Measurements from ENCODE around the gene DOCK2. TPM values are rescaled to one million over a fixed set of nuclear protein-coding genes. Genes with fewer than 3 reads are reported as not detected.

Gene DOCK2
- total and polyA plus RNA-seq, 2 donors (not counting 3 experiments of a cell fraction or from before 2014, with no cell fraction given), result 0.62 to 4.8 TPM

GRCh38 chr5:169668732-169669131 lies 31.7 kb downstream of the DOCK2 start:
- H3K36me3 ChIP-seq (ENCODE audit: control insufficient read depth in 2 of 2, extremely low read depth in 1 of 2, insufficient read depth in 2 of 2, low read length in 2 of 2), result no peaks in the 10 kb centered on the region
- H3K27ac ChIP-seq (ENCODE audit: insufficient read depth, low read depth, low read length), result no peak overlapping the region
- H3K4me3 ChIP-seq (replicated peaks in 1 of 3; ENCODE audit: insufficient read depth in 1 of 3, low read depth in 1 of 3, low read length in 3 of 3), result no peak overlapping the region
- H3K9me3 ChIP-seq (replicated peaks; ENCODE audit: control insufficient read depth, insufficient read depth, low read length), result no peaks in the 10 kb centered on the region
- BruUV-seq (replicated peaks), result no TSS peak
- H3K9me1 ChIP-seq (replicated peaks; ENCODE audit: control insufficient read depth, extremely low read depth, insufficient read depth, low read length), result no peaks in the 10 kb centered on the region
- H3K9ac ChIP-seq (replicated peaks; ENCODE audit: extremely low read depth, insufficient read depth, low read length), result no peak overlapping the region
- no peaks in the 10 kb centered on the region for H3K4me1 ChIP-seq (ENCODE audit: control insufficient read depth, extremely low read depth, insufficient read depth, low read length)
- DNase-seq (ENCODE audit: low read depth, low spot score) (no peak), FAIRE-seq (no peak)
- intact Hi-C loops (cut with micrococcal nuclease), result no loop called here
- no peaks in the 10 kb centered on the region for H3K27me3 ChIP-seq (ENCODE audit: control insufficient read depth in 2 of 2, insufficient read depth in 2 of 2, low read length in 2 of 2)
- POLR2A ChIA-PET, result no interaction called here
- H3K79me2 ChIP-seq (ENCODE audit: control insufficient read depth, insufficient read depth, low read length), result no peaks in the 10 kb centered on the region
- no peak overlapping the region for H3K4me2 ChIP-seq (ENCODE audit: insufficient read depth, low read length)
- no peaks in the 10 kb centered on the region for H4K20me1 ChIP-seq (replicated peaks; ENCODE audit: control insufficient read depth, extremely low read depth, insufficient read depth, low read length)
- CTCF ChIA-PET, result no interaction called here
- no peak overlapping the region for H2AFZ ChIP-seq (ENCODE audit: low read depth, low read length)
- TF ChIP-seq MYC (IDR thresholded peaks at IDR 0.05; ENCODE audit: low read depth, low read length) (no peak), POLR2AphosphoS5 (IDR thresholded peaks at IDR 0.05; ENCODE audit: insufficient read depth, low read depth, low read length) (no peak), MAX (IDR thresholded peaks at IDR 0.05; ENCODE audit: insufficient read depth, insufficient read length) (no peak), CTCF (IDR thresholded peaks at IDR 0.05; ENCODE audit: extremely low read depth in 1 of 2, insufficient read depth in 1 of 2, low read depth in 1 of 2, low read length in 2 of 2) (no peak), GATA2 (IDR thresholded peaks at IDR 0.05; ENCODE audit: insufficient read depth, insufficient read length, low read depth, low read length) (no peak), FOS (IDR thresholded peaks at IDR 0.05; ENCODE audit: borderline replicate concordance, insufficient read depth, low read length) (no peak)
- dilution Hi-C loops (cut with MboI; ENCODE audit: extremely low pct_ligation_motif_present, low sequenced_read_pairs), result no loop called here
